GM18951 (cell line): ENCODE measurements around the gene DHX58.

ENCODE experiments used
- POLR2A ChIP-seq: IDR thresholded peaks from 4 replicates; pipeline ENCODE4 v1.6.1; 2011; ENCODE audit warnings: mild to moderate bottlenecking; ENCODE audit not compliant: insufficient read length, insufficient read depth; ENCODE audit errors: extremely low read depth
- in situ Hi-C: fragments of 300-500 bp; cut with MboI; formaldehyde crosslinking; loops from one replicate; pipeline ENCODE4 v1.12.0; 2022; ENCODE audit warnings: low sequenced_read_pairs, mixed read lengths, inconsistent platforms; ENCODE audit not compliant: unreplicated experiment

DHX58 gene

DNA sequence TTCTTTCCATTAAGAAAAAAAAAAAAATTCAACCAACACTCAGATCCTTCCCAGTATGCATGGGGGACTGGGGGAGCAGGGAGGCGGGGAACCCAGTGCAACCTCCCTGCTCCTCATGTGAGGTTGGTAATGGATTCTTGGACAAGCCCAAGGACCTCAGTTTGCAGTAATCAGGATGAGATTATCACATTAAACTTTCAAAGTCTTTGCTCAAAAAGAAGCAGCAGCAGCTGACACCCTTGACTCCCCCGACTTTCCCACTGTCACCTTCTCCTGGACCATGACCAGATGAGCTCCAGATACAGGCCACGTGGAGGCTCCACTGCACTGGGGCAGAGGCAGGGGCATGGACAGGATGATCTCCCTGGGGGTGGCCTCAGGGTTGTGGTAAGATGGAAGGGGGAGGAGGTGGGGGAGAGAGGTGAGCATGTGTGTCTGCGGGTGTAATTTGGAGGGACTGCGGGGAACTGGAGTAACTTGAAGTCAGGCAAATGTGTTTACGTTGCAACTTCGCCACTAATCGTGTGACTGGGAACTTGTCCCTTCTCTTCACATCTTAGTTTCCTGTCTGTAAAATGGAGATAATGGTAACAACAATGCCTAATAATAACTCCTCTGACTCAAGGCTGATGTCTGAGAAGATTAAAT, 34.0 kb downstream of the DHX58 start:
- no peak for TF ChIP-seq POLR2A
- in situ Hi-C loops: no loop called here

DNA sequence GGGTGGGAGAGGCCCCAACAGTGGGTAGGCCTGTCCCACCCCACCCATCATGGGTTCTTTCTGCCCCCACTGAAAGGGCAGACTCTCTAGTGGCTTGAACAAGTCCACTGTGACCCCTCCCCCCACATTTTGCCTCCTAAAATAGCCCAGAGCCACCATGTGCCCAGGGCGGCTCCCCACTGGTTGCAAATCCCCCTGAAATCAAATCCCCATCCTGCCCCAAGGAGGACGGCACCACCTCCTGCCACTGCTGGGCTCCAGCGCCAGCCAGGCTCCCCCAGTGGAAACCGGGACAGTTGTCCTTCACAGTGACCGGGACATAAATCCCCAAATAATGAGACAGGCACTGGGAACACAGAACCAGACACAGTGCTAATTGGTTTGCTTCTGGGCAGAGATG, 34.8 kb downstream of the DHX58 start:
- in situ Hi-C loops: no loop called here
- no peak for TF ChIP-seq POLR2A

DNA sequence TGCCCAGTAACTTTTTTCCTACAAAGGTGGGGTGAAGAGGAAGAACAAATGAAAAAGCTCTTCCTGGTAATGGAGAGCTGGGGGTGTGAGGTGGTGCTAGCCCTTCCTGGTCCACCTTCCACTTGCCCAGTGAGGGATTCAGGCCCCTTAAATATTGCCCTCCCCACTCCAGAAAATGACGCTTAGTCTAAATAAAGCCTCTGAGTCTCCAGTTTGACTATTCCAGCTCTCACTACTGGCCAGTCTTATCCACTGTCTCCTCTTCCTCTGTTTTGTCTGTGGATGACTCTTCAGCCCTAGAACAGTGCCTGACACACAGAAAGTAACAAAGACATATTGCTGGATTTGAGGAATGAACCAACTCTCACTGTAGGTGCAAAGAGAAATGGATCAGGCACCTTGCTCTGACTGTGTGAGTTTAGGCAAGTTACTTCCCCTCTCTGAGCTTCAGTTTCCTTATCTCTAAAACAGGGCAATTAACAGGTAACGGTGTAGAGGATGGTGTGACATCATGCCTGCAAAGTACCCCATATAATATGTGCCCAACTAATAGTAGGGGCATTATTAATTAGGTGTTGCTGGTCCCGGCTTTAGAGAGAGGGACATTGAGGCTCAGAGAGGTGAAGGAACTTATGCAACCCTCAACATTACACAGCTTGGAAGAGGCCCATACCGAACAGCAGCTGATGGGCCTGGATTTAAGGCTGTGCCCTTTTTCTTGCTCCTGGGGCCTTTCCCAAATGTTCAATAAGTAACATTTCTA, 35.5 kb downstream of the DHX58 start:
- TF ChIP-seq POLR2A: no peak
- in situ Hi-C loops: no loop called here

DNA sequence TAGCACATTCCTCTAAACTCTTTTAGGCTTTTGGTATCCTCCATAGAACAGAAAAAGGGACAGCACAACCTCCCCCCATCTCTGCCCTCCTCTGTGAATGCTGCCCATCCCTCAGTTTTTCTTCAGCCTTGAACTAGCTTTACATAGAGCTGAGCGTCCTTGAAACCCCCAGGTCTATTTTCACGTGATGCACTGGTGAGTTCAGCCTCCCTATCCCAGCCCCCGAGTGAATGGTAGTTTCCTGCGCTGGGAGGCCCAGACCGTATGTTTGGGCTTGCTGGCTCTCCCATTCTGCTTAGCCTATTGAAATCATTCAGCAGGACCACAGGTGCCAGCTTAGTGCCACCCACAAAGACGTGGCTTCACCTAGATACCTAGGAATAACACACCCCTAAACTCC, 36.7 kb downstream of the DHX58 start:
- no peak for TF ChIP-seq POLR2A
- in situ Hi-C loops: no loop called here

DNA sequence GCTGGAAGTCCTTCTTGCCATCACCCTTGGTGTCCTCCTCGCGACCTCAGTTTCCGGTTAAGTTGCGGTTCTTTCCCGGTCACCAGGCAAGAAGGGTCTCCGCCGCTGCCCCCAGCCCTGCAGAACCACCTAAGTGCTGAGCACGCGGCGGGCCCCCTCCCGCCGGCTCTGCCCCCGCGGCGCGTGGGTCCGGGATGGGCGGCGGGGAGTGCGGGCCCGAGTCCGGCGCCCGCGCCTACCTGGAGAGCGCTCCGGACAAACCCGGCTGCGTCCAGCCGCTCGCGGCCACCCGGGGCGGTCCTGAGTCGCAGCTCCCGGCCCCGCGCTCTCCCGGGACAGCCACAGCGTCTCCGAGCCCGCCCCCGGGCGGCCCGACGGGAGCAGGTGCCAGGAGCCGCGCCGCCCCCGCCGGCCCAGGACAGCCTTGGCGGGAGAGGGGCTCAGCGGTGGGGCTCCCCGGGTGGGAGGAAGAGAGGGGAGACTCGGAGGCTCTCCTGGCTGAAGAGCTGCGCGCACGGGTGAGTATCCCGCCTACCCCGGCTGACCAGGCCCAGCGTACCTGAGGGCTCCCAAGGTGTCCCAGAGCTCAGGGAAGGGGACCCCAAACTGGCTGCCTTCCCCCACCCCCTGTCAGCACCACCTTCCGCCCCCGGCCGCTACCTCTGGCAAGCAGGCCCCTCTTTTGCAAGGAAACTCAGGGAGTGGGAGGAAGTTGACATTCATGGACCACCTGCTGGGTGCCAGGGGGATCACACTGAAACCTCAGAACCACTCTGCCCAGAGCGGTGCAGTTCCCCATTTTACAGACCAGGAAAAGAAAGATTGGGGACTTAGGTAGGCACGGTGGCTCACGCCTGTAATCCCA, 40.0 kb downstream of the DHX58 start:
- in situ Hi-C loops: no loop called here
- no peak for TF ChIP-seq POLR2A

DNA sequence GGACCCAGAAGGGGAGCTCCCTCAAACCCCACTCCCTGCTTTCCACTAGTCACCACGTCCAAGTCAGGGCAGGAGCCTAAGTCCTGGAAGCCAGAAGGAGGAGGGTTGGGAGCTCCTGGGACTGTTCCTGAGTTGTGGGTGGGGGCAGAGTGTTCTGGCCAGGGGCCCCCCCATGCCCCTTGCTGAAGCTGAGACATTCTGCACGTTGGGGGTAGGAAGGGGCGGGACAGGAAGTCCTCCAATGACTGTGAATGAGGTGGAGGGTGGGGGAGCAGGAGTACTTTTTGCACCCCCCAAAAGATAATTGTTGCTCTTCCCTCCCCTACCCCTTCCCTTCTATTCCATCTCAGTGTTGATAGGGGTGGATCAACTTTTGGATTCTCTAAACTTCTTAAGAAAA, 40.7 kb downstream of the DHX58 start:
- no peak for TF ChIP-seq POLR2A
- in situ Hi-C loops: no loop called here

DNA sequence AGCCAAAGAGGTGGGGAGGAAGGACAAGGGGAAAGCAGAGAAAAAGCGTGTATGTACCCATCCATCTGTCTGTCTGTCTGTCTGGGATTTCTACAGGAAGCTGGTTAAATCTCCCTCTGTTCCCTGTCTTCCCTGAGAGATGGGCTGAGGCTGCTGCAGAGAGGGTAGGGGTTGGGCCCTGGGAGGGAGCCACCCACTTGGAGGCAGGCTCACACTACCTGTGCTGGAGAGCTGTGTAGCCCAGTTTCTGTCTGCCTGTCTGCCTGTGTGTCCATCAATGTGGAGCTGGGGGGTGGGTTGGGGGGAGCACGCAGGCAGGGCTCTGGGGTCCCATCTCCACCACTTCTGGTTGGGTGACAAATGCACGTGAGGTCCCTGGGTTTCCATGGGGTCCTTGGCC, 43.5 kb downstream of the DHX58 start:
- in situ Hi-C loops: no loop called here
- TF ChIP-seq POLR2A: no peak

DNA sequence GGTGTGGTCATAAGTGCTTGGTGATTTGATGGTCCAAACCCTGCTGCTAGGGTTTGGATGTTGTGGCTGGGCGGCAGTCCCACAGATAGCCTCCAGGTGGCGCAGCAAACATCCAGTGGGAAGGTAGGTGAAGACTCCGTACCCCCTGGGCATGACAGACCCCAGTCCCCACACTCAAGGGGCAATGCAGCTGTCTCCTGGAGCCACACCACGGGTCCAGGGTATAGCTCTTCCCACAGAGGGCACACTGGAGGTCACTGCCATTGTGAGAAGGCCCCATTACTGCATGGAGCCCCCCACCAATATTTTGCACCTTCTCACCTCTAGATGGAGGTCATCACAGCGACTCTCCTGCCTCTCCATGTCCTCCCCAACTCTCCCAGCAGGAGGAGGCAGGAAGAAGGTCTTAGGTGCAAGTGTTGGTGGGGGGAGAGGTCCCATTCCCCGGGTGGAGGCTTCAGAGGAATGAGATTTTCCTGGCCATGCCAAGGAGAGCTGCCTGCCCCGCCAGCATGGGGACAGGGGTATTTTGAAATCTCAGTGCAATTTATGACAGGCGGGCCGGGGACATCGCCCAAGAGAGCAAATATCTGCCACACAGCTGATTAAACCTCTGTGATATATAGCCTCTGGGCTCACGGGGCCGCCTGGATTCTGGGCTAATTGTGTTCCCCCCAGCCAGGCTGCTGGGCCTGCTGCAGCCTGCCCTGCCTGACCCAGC, 45.0 kb downstream of the DHX58 start:
- in situ Hi-C loops: no loop called here
- TF ChIP-seq POLR2A: no peak

DNA sequence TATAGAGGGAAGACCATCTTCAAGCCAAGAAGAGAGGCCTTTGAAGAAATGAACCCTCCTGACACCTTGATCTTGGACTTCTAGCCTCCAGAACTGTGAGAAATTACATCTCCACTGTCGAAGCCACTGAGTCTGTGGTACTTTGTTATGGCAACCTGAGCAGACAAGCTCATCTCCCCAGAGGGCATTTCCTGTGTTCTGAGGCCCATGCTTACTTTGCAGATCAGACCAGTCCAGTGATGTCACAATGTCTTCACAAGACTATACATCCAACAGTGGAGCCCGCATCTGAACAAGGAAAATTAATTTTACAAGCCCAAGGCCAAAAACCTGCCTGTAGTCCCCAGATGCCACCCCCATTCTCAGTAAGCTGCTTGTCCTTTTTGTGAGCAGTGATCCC, 47.3 kb downstream of the DHX58 start:
- in situ Hi-C loops: no loop called here
- no peak for TF ChIP-seq POLR2A

DNA sequence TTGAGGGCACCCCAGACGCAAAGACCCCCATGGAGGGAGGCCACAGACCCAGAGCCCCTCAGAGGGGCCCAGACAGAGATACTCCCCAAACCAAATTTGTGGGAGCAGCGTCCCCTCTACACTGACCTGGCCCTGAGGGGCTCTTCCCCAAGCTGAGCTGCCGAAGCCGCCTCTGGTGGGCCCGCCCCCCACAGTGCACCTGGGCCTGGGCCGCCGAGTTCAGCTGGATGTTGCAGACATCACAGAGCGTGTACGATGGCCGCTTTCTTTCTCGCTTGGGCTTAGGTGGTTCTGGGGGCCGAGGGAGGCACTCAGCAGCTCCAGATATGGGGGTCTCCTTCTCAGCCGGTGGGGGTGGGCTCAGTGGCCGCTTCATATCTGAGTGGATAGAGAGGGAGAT, 49.8 kb downstream of the DHX58 start:
- no peak for TF ChIP-seq POLR2A
- in situ Hi-C loops: no loop called here

DNA sequence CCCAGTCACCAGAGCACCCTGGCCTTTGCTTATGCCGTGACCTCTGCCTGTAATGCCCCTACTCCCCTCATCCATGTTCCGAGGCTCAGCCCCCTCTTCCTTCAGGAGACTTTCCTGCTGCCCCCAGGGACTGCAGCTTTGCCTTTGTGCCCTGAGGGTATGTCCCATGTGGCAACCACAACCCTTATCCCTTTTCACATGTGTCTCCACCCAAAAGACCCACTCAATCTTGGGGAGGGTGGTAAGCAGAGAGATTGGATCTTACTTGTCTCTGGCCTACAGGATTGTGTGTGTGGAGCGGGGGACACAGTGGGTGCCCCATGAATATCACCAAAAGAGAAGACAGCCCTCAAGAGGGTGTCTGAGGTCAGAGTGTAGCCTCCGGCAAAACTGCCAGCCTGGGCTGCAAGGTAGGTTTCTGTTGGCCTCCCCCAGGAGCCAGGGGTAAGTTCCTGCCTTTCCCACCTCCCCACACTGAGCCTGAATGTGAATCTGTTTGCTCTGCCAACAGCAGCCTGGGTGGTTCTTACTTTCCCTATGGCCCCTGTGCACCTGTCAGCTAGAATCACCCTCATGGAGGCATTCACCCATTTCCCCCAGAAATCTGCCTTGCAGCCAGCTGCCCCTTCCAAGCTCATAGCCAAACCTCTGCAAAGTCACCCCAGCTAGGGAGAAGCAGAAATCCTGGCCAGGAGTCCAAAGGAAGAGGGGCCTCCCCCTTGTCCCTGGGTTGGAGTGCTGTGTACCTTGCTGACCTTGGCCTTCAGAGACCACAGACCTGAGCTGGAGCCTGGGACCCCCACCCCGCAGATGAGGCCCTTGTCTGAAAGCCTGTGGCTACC, 50.6 kb downstream of the DHX58 start:
- in situ Hi-C loops: no loop called here
- no peak for TF ChIP-seq POLR2A

DNA sequence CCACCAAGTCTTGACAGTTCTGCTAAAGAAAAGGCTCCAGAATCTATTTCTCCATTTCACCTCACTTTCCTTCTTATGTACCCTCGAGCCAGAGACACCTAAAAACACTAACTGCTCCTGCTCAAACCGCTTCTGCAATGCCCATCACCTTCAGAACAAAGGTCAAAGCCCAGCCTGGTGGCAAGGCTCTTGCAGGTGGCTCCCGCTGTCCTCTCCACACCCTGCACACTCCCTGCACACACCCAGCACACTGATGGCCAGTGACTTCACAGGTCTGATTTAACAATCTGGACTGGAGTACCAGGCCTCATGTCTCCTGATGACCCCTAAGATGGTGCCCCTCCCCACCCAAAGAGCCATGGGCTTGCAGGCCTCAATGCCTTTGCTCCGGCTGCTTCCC, 52.3 kb downstream of the DHX58 start:
- no peak for TF ChIP-seq POLR2A

More for the DNA sequence above, 52.3 kb downstream of the DHX58 start:
- in situ Hi-C loops: no loop called here
